ENCODE results near the gene PRPF40B.

Gene PRPF40B

DNA sequence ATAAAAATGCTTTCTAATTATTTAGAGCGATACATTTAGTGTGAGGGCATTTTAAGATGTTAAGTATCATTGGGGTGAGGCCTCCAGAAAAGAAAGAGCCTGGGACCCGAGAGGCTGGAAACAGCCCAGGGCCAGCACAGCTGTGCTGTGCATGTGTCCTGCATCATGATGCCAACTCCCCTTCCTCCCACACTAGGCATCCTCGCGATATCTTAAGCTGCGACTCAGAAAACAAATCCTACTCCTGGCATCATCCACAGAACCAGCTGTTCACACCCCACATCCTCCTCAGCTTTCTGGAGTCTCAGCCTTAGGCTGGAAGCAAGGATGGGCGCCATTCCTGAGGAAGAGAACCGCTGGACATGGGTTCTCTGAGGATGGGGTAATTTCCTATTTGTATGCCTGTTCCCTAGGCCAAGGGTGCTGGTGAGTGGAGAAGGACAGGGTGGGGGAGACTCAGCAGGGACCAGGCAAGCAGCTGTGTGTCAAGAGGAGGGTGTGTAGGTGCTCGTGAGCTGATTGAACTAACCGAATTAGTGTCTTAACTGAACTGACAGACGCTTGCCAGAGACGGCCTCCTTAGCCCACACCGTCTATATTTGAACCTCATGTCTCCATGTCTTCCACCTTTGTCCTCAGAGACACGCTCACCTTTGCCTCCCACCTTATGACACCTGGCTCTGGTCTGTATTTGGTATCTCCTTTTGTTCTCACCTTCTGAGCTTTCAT is 39.8 kb upstream of the PRPF40B start:
- Histone ChIP-seq H3K9me2 (replicated peaks; ENCODE audit: insufficient read depth, low read length) (no peaks in the 10 kb centered on the region), H3K4me2 (ENCODE audit: low read depth, low read length) (no peak overlapping the region), H3K79me2 (ENCODE audit: low read length) (no peaks in the 10 kb centered on the region), H3K27ac (ENCODE audit: low read length) (no peak overlapping the region), H3F3A (ENCODE audit: insufficient read depth, low read length) (peaks cover 6% of the 10 kb centered on the region; the same call in 1 of the 2 replicates), H3K9ac (ENCODE audit: low read length) (no peak overlapping the region), H4K20me1 (ENCODE audit: insufficient read depth, low read length) (no peaks in the 10 kb centered on the region), H3K4me3 (ENCODE audit: low read length) (no peak overlapping the region), H3K4me1 (ENCODE audit: low read length) (peaks cover 15% of the 10 kb centered on the region), H3K36me3 (replicated peaks; ENCODE audit: insufficient read depth, low read length) (no peaks in the 10 kb centered on the region), H2AFZ (ENCODE audit: low read length) (no peak overlapping the region), H3K27me3 (replicated peaks; ENCODE audit: insufficient read depth, low read length) (no peaks in the 10 kb centered on the region), H3K9me3 (replicated peaks; ENCODE audit: insufficient read depth, low read length) (no peaks in the 10 kb centered on the region)
- DNase-seq, result no peak
- TF ChIP-seq EZH2 (optimal IDR thresholded peaks at IDR 0.05; ENCODE audit: low read depth, low read length), result no peak
- no peak for TF ChIP-seq EZH2phosphoT487 (IDR thresholded peaks at IDR 0.05; ENCODE audit: low read length)
- TF ChIP-seq, protein P1, sequence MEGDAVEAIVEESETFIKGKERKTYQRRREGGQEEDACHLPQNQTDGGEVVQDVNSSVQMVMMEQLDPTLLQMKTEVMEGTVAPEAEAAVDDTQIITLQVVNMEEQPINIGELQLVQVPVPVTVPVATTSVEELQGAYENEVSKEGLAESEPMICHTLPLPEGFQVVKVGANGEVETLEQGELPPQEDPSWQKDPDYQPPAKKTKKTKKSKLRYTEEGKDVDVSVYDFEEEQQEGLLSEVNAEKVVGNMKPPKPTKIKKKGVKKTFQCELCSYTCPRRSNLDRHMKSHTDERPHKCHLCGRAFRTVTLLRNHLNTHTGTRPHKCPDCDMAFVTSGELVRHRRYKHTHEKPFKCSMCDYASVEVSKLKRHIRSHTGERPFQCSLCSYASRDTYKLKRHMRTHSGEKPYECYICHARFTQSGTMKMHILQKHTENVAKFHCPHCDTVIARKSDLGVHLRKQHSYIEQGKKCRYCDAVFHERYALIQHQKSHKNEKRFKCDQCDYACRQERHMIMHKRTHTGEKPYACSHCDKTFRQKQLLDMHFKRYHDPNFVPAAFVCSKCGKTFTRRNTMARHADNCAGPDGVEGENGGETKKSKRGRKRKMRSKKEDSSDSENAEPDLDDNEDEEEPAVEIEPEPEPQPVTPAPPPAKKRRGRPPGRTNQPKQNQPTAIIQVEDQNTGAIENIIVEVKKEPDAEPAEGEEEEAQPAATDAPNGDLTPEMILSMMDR (IDR thresholded peaks at IDR 0.05; ENCODE audit: low read length), result no peak

- H3K4me2 ChIP-seq (ENCODE audit: low read depth, low read length), result no peak overlapping the region
- H3K36me3 ChIP-seq (replicated peaks; ENCODE audit: insufficient read depth, low read length), result no peaks in the 10 kb centered on the region
- DNase-seq, result no peak
- no peak overlapping the region for H2AFZ ChIP-seq (ENCODE audit: low read length)
- no peak overlapping the region for H3K27ac ChIP-seq (ENCODE audit: low read length)
- no peak for TF ChIP-seq EZH2 (optimal IDR thresholded peaks at IDR 0.05; ENCODE audit: low read depth, low read length)
- TF ChIP-seq EZH2phosphoT487 (IDR thresholded peaks at IDR 0.05; ENCODE audit: low read length), result no peak
- TF ChIP-seq, protein P1 (IDR thresholded peaks at IDR 0.05; ENCODE audit: low read length), result no peak
- no peaks in the 10 kb centered on the region for H3K27me3 ChIP-seq (replicated peaks; ENCODE audit: insufficient read depth, low read length)
- peaks cover 6% of the 10 kb centered on the region; the same call in 1 of the 2 replicates for H3F3A ChIP-seq (ENCODE audit: insufficient read depth, low read length)
- no peaks in the 10 kb centered on the region for H3K9me3 ChIP-seq (replicated peaks; ENCODE audit: insufficient read depth, low read length)
- peaks cover 15% of the 10 kb centered on the region for H3K4me1 ChIP-seq (ENCODE audit: low read length)
- no peaks in the 10 kb centered on the region for H3K9me2 ChIP-seq (replicated peaks; ENCODE audit: insufficient read depth, low read length)
- no peaks in the 10 kb centered on the region for H3K79me2 ChIP-seq (ENCODE audit: low read length)
- H3K9ac ChIP-seq (ENCODE audit: low read length), result no peak overlapping the region
- H3K4me3 ChIP-seq (ENCODE audit: low read length), result no peak overlapping the region
- no peaks in the 10 kb centered on the region for H4K20me1 ChIP-seq (ENCODE audit: insufficient read depth, low read length)
Measured at GRCh38 chr12:49584591-49584990, 38.8 kb upstream of the PRPF40B start.

- H3K36me3 ChIP-seq (replicated peaks; ENCODE audit: insufficient read depth, low read length), result no peaks in the 10 kb centered on the region
- H3K9ac ChIP-seq (ENCODE audit: low read length), result no peak overlapping the region
- DNase-seq, result no peak
- H3K27ac ChIP-seq (ENCODE audit: low read length), result no peak overlapping the region
- H4K20me1 ChIP-seq (ENCODE audit: insufficient read depth, low read length), result no peaks in the 10 kb centered on the region
- H3K4me2 ChIP-seq (ENCODE audit: low read depth, low read length), result no peak overlapping the region
- no peaks in the 10 kb centered on the region for H3K79me2 ChIP-seq (ENCODE audit: low read length)
- H3K27me3 ChIP-seq (replicated peaks; ENCODE audit: insufficient read depth, low read length), result no peaks in the 10 kb centered on the region
- no peak overlapping the region for H2AFZ ChIP-seq (ENCODE audit: low read length)
- TF ChIP-seq, protein P1 (IDR thresholded peaks at IDR 0.05; ENCODE audit: low read length), result no peak
- TF ChIP-seq EZH2 (optimal IDR thresholded peaks at IDR 0.05; ENCODE audit: low read depth, low read length) (no peak), EZH2phosphoT487 (IDR thresholded peaks at IDR 0.05; ENCODE audit: low read length) (no peak)
- H3K4me1 ChIP-seq (ENCODE audit: low read length), result peaks cover 7% of the 10 kb centered on the region
- H3F3A ChIP-seq (ENCODE audit: insufficient read depth, low read length), result peaks cover 6% of the 10 kb centered on the region; the same call in 1 of the 2 replicates
- H3K9me3 ChIP-seq (replicated peaks; ENCODE audit: insufficient read depth, low read length), result no peaks in the 10 kb centered on the region
- H3K9me2 ChIP-seq (replicated peaks; ENCODE audit: insufficient read depth, low read length), result no peaks in the 10 kb centered on the region
- H3K4me3 ChIP-seq (ENCODE audit: low read length), result no peak overlapping the region
Measured at GRCh38 chr12:49585477-49586459, 37.6 kb upstream of the PRPF40B start.

Measured in MM.1S (cell line).